ENCODE measurements around the gene HFE.
"Not testable (repeated sequence)": the region's sequence is repeated elsewhere in the genome, so short reads cannot be mapped to it uniquely, and the experiment has no call there.

The HFE gene

DNA sequence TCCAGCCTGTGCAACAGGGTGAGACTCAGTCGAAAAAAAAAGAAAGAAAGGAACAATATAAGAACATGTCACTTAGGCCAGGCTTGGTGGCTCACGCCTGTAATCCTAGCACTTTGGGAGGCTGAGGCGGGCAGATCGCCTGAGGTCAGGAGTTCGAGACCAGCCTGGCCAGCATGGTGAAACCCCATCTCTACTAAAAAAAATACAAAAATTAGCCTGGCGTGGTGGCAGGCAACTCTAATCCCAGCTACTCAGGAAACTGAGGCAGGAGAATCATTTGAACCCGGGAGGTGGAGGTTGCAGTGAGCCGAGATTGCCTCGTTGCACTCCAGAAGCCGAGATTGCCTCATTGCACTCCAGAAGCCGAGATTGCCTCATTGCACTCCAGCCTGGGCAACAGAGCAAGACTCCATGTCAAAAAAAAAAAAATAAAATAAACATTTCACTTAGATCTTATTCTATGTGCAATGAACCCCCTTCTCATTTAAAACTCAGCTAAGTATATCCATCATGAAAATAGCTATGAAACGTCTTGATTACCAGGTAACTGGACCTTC is 28.7 kb upstream of the HFE start:
- DNase-seq (ENCODE audit: low read depth, low spot score), result not testable (repeated sequence)

DNA sequence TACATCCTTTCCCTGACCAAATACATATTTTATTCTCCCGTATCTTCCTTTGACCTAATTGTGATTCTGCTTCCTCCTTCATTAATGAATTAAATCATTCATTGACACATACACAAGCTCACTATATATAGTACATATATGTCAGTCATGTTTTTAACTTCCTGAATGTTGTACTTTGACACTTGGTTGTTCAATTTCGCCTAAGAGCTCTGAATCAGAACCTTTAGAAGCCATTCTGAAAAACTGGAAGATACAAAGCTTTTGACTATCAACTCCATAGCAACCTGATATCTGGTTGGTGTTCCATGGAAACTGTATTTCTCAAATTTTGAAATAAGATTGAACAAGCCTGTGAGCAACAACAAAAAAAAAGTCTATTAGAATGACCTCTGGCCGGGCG is 27.3 kb upstream of the HFE start:
- DNase-seq (ENCODE audit: low read depth, low spot score), result no peak

DNA sequence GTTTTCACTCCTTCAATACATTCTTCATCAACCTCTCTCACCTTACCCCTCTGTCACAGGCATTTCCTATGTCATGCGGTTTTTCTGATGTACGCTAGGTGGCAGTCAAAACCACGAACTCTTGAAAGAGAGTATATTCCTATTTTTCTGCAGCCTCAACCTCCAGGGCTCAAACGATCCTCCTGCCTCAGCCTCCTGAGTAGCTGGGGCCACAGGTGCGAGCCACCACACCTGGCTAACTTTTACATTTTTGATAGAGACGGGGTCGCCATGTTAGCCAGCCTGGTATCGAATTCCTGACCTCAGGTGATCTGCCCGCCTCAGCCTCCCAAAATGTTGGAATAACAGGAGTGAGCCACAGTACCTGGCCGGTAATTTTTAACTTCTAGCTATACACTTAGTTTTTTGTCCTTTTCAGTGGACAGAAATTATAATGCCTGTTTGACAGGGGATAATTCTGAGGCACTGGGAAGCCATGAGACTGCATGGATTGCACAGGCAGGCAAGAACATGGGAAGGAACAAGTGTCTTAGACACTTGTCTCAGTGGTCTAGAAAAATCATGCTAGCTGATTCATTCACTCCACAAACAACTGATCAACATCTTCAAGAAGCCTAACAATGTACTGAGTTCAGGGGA is 22.5 kb upstream of the HFE start:
- peak; percentile 45 for DNase-seq (ENCODE audit: low read depth, low spot score)

DNA sequence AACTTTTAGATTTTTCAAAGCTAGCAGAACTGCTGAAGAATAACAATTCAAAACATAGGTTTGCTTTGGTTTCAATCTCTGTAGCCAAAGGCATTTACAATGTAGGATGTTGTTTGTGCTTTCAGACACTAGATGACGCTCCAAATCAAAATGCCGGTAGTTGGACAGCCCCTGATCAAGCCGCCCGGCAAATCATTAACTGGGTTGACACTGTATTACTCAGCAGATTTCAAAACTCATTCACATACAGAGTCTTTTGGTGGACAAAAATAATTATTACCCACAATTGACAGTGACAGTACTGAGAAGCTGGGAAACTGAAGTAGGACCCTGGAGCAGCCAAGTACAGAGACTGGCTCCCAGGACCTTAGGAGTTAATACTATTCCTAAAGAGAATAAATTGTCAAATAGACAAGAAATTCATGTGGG is 21.3 kb upstream of the HFE start:
- DNase-seq (ENCODE audit: low read depth, low spot score), result peak; percentile 72

- no peak for DNase-seq (ENCODE audit: low read depth, low spot score)
These were observed 19.9 kb upstream of the HFE start for GRCh38 chr6:26067367-26067766.

DNA sequence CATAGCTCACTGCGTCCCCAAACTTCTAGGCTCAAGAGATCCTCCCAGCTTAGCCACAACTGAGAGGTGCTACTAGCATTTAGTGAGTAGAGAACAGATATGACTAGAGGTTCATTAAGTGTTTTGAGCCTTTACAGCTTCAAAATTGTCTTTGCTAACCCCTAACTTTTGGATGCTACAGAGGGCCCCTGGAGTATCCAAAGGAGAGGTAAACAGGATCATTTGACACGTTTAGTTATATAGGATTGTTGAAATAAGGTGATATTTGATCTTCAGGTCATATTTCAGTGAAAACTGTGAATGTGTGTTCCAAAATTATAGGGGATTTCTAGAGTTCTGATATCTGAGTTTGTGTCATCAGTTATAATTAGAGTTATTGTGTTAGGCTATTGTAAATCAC is 19.2 kb upstream of the HFE start:
- DNase-seq (ENCODE audit: low read depth, low spot score), result no peak

- no peak for DNase-seq (ENCODE audit: low read depth, low spot score)
These were observed 16.1 kb upstream of the HFE start for GRCh38 chr6:26071135-26071534.

DNA sequence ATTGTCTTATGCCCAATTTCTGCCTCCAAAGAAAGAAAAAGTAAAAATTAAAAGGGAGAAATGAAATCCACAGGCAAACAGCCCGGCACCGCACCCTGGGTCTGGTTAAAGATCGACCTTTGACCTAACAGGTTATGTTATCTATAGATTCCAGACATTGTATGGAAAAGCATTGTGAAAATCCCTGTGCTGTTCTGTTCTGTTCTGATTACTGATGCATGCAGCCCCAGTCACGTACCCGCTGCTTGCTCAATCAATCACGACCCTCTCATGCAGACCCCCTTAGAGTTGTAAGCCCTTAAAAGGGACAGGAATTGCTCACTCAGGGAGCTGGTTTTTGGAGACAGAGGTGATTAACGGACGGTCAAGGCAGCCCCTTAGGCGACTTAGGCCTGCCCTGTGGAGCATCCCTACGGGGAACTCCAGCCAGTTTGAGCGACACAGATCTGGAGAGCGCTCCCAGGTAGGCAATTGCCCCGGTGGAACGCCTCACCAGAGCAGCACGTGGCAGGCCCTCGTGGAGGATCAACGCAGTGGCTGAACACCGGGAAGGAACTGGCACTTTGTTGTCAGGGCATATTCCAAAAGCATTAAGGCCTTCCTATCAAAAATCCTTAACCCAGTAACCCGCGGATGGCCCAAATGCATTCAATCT is 12.0 kb upstream of the HFE start:
- DNase-seq (ENCODE audit: low read depth, low spot score), result peak; percentile 82

GRCh38 chr6:26078066-26078465 is 9.2 kb upstream of the HFE start:
- not testable (repeated sequence) for DNase-seq (ENCODE audit: low read depth, low spot score)

DNA sequence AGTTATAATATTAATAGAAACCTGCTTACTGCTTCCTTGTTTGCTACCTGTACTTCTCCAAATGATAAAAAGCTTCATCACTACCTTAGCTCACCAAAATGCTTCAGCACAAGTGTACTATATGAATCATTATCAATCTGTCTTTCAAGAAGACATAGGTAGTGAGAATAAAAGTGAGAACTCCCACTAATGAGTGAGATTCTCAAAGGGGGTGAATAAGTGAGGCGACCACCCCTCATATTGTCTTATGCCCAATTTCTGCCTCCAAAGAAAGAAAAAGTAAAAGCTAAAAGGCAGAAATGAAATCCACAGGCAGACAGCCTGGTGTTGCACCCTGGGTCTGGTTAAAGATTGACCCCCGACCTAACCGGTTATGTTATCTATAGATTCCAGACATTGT is 6.1 kb upstream of the HFE start:
- not testable (repeated sequence) for DNase-seq (ENCODE audit: low read depth, low spot score)

DNA sequence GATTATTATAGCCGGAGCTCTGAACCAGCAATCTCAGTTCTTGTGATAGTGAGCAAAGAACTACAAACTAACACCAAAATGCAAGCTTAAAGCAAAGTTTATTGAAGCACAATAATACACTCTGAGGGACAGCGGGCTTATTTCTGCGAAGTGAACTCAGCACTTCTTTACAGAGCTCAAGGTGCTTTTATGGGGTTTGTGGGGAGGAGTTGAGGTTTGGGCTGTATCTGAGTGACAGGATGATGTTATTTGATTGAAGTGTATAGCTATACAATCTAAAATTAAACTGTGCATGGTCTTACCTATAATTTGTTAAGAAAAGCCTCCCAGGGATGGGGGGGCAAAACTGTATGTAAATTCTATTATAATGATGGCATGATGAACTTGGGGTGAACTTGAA is 1.0 kb upstream of the HFE start:
- DNase-seq (ENCODE audit: low read depth, low spot score), result no peak

DNA sequence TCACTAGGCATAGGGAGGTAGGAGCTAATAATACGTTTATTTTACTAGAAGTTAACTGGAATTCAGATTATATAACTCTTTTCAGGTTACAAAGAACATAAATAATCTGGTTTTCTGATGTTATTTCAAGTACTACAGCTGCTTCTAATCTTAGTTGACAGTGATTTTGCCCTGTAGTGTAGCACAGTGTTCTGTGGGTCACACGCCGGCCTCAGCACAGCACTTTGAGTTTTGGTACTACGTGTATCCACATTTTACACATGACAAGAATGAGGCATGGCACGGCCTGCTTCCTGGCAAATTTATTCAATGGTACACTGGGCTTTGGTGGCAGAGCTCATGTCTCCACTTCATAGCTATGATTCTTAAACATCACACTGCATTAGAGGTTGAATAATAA is 1.1 kb downstream of the HFE start:
- DNase-seq (ENCODE audit: low read depth, low spot score), result no peak

- no peak for DNase-seq (ENCODE audit: low read depth, low spot score)
These were observed 2.0 kb downstream of the HFE start for GRCh38 chr6:26089272-26089671.

DNA sequence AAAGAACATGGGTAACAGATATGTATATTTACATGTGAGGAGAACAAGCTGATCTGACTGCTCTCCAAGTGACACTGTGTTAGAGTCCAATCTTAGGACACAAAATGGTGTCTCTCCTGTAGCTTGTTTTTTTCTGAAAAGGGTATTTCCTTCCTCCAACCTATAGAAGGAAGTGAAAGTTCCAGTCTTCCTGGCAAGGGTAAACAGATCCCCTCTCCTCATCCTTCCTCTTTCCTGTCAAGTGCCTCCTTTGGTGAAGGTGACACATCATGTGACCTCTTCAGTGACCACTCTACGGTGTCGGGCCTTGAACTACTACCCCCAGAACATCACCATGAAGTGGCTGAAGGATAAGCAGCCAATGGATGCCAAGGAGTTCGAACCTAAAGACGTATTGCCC is 5.2 kb downstream of the HFE start:
- no peak for DNase-seq (ENCODE audit: low read depth, low spot score)

- no peak for DNase-seq (ENCODE audit: low read depth, low spot score)
These were observed 6.8 kb downstream of the HFE start for GRCh38 chr6:26094036-26094435.

- peak; percentile 71 for DNase-seq (ENCODE audit: low read depth, low spot score)
These were observed 10.1 kb downstream of the HFE start for GRCh38 chr6:26097268-26097875.

DNA sequence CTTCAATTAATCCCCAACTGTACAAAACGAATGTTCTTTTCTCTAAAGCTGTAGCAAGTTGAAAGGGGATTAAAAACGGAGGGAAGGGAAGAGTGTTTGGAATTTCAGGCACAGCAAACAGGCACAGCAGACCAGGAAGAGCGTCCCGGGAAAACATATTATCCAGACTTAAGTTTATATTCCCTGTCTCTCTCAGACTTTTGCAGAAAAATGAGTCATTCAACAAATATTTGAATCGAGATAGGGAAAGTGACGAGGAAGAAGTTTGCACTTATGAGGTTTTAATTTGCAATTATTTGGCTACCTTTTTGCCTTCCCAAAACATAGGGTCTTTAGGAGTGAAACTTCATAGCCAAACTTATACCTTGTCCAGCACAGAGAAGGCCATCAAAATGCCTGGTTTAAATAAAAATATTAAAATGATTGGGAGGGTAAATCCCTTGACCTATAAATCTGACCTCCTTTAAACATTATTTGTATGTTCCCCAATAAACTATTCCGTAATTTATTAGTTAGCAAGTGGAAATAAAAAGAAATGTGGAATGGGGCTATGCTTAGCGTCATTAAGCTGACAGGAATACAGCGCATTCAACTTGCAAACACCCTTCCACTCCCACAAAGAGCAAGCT is 16.0 kb downstream of the HFE start:
- DNase-seq (ENCODE audit: low read depth, low spot score), result no peak

DNA sequence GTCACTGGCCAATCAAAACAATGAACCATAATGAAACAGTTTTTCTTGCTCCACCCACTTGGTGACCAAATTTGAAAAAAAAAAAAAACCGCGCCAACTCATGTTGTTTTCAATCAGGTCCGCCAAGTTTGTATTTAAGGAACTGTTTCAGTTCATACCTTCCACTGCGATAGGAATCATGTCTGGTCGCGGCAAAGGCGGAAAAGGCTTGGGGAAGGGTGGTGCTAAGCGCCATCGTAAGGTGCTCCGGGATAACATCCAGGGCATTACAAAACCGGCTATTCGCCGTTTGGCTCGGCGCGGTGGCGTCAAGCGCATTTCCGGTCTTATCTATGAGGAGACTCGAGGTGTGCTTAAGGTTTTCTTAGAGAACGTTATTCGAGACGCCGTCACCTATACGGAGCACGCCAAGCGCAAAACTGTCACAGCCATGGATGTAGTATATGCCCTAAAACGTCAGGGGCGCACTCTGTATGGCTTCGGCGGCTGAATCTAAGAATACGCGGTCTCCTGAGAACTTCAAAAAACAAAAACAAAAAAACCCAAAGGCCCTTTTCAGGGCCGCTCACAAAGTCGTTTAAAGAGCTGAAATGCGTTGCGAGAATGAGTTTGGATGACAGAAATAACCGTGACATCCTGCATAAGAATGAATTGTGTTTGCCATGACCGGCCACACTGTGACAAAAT is 16.7 kb downstream of the HFE start:
- DNase-seq (ENCODE audit: low read depth, low spot score), result peak; percentile 96

DNA sequence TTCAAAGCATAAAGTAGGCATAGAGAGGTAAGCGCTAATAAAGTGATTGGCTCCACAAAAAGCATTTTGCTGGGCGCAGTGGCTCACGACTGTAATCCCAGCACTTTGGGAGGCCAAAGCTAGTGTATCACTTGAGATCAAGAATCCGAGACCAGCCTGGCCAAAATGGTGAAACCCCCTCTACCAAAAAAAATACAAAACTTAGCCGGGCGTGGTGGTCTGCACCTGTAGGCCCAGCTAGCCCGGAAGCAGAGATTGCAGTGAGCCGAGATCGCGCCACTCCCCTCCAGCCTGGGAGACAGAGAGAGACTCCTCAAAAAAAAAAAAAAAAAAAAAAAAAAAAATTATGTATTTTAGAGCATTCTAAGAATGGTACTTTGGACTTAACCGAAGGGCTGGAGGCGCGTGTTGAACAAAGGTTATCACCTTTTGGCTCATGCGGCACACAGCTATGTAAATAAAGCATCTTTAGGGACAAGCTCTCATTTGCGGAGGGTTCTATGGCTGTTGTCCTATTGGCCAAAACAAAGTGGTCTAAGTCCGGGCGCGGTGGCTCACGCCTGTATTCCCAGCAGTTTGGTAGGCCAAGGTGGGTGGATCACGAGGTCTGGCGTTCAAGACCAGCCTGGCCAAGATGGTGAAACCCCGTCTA is 17.4 kb downstream of the HFE start:
- DNase-seq (ENCODE audit: low read depth, low spot score), result peak; percentile 76

- no peak for DNase-seq (ENCODE audit: low read depth, low spot score)
These were observed 18.0 kb downstream of the HFE start for GRCh38 chr6:26105109-26105730.

DNA sequence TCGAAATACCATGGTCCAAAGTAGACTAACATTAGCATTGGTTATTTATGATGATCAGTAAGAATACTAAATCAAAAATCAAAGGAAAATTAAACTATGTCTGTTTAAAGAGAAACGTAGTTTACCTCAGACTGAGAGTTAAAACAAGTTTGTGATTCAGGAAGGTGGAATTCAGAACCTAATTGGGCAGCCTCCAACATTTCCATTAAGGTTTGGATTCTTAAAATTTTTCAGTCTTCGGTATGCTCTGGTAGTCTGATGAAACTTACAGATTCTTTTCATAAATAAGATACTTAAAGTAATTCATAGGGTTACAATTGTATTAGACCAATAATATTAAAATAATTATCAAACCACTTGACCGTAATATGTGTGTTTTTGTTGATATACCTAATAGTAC is 18.6 kb downstream of the HFE start:
- no peak for DNase-seq (ENCODE audit: low read depth, low spot score)

All from ELF-1 (cell line).